ENCODE results near the gene PTGR3.
"Not testable (repeated sequence)": the region's sequence is repeated elsewhere in the genome, so short reads cannot be mapped to it uniquely, and the experiment has no call there.

Gene PTGR3

DNA sequence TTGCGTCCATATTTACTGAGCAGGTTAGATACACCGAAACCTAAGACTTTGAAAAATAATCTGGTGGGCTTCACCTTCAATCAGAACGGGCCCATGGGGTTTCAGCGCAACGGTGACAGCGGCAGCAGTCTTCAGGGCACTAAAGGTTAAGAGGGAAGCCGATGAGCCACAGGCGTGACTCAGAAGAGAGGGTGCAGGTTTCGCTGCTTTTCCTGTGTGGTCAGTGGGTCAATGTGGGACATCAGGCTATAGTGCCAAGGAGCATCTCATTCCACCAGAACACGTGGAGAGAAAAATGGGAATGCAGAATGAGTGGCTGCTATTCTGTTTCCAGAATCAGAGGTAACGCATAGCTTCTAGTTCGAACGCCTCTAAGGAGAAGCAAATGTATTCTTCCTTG lies 8.9 kb downstream of the PTGR3 start:
- TF ChIP-seq, protein P1, sequence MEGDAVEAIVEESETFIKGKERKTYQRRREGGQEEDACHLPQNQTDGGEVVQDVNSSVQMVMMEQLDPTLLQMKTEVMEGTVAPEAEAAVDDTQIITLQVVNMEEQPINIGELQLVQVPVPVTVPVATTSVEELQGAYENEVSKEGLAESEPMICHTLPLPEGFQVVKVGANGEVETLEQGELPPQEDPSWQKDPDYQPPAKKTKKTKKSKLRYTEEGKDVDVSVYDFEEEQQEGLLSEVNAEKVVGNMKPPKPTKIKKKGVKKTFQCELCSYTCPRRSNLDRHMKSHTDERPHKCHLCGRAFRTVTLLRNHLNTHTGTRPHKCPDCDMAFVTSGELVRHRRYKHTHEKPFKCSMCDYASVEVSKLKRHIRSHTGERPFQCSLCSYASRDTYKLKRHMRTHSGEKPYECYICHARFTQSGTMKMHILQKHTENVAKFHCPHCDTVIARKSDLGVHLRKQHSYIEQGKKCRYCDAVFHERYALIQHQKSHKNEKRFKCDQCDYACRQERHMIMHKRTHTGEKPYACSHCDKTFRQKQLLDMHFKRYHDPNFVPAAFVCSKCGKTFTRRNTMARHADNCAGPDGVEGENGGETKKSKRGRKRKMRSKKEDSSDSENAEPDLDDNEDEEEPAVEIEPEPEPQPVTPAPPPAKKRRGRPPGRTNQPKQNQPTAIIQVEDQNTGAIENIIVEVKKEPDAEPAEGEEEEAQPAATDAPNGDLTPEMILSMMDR (IDR thresholded peaks at IDR 0.05; ENCODE audit: low read depth, low read length, missing control alignments) = no peak
- in situ Hi-C loops (cut with HindIII; ENCODE audit: low sequenced_read_pairs) = no loop called here
- no peak for DNase-seq (ENCODE audit: low read depth)
- H3K4me3 ChIP-seq (ENCODE audit: low read depth, low read length) = no peak overlapping the region

DNA sequence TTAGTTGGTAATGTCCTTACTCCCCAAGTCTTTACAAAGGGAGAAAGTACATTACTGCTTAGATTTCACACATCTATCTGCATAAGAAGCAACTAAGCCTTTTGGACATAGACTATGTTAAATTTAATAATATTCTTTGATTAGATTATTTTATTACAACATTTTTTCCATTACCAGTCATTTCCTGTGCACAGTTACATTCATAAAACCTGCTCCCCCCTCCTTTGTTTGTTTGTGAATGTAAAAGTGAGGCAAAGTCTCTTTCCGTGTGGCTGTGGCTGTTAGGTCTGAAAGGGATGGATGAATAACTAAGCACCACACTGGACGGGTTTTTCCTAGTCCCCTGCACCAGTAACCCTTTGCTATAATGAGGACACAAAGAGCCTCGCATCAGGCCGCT lies 9.6 kb downstream of the PTGR3 start:
- in situ Hi-C loops (cut with HindIII; ENCODE audit: low sequenced_read_pairs) = no loop called here
- DNase-seq (ENCODE audit: low read depth) = no peak
- H3K4me3 ChIP-seq (ENCODE audit: low read depth, low read length) = no peak overlapping the region
- TF ChIP-seq, protein P1 (IDR thresholded peaks at IDR 0.05; ENCODE audit: low read depth, low read length, missing control alignments) = no peak

DNA sequence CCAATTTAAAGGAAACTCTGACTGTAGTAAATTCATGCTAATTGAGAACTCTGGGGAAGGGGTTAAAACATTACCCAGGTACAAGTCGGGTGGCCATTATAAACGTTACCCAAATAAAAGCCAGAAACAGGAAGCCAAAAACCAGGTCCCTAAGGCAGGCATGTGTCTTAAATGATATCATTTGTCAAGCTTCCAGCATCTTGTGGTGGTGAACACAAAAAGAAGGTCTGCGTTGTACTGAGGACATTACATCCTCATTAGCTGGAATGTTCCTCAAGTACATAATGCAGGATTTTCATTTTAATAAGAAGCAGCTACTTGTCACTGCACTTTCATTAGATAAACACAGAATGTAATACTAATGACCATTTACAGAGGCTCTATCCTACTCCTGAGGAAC lies 10.9 kb downstream of the PTGR3 start:
- no peak for DNase-seq (ENCODE audit: low read depth)
- in situ Hi-C loops (cut with HindIII; ENCODE audit: low sequenced_read_pairs) = no loop called here
- no peak overlapping the region for H3K4me3 ChIP-seq (ENCODE audit: low read depth, low read length)
- TF ChIP-seq, protein P1 (IDR thresholded peaks at IDR 0.05; ENCODE audit: low read depth, low read length, missing control alignments) = no peak

DNA sequence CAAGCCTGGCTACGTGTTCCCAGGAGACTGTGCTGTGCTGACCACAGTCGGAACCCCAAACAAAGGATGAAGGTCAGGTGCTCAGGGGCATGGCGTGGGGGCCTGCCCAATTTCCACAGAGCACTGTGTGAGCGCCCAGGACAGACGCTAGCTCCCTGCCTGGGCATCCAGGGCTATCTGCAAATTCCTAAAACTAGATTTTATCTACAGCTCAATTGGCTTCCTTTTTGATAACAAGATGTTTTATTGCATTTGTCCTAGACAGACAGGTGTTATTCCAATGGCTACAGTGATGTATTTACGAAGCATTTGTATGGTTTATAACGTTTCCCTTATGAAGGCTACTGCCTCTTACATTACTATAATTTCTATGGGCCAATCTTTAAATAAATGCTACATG lies 16.0 kb downstream of the PTGR3 start:
- no peak for DNase-seq (ENCODE audit: low read depth)
- in situ Hi-C loops (cut with HindIII; ENCODE audit: low sequenced_read_pairs) = no loop called here
- TF ChIP-seq, protein P1 (IDR thresholded peaks at IDR 0.05; ENCODE audit: low read depth, low read length, missing control alignments) = no peak
- no peak overlapping the region for H3K4me3 ChIP-seq (ENCODE audit: low read depth, low read length)

DNA sequence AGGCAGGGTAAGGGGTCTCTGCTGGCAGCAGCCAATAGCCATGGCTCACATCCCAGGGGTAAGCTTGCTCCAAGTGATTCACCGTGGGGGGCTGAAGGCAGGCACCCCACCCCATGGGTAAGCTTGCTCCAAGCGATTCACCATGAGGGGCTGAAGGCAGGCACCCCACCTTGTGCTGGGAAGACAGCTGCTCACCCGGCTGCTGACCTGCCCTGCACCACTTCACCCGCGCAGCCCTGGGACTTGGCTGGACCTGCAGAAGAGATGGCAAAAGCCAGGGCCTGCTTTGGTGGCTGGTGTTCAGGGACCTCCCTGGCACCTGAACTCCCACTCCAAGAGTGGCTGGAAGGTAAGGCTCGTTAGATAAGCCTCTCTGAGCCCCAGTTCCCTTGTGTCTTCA lies 19.2 kb downstream of the PTGR3 start:
- in situ Hi-C loops (cut with HindIII; ENCODE audit: low sequenced_read_pairs) = loop anchor here (5.0 kb wide), 1 partner anchor 63 kb away; no protein-coding TSS in a partner anchor
- TF ChIP-seq, protein P1 (IDR thresholded peaks at IDR 0.05; ENCODE audit: low read depth, low read length, missing control alignments) = no peak
- no peak for DNase-seq (ENCODE audit: low read depth)
- no peak overlapping the region for H3K4me3 ChIP-seq (ENCODE audit: low read depth, low read length)

DNA sequence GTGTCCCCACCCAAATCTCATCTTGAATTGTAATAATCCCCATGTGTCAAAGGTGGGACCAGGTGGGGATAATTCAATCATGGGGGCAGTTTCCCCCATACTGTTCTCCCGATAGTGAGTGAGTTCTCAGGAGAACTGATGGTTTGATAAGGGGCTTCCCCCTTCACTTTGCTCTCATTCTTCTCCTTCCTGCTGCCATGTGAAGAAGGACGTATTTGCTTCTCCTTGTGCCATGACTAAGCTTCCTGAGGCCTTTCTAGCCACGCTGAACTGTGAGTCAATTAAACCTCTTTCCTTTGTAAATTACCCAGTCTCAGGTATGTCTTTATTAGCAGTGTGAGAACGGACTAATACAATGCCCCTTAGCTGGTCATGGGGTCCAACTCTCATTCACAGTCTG lies 21.2 kb downstream of the PTGR3 start:
- DNase-seq (ENCODE audit: low read depth); H3K4me3 ChIP-seq (ENCODE audit: low read depth, low read length): not testable (repeated sequence)
- in situ Hi-C loops (cut with HindIII; ENCODE audit: low sequenced_read_pairs) = loop anchor here (5.0 kb wide), 1 partner anchor 65 kb away; no protein-coding TSS in a partner anchor

DNA sequence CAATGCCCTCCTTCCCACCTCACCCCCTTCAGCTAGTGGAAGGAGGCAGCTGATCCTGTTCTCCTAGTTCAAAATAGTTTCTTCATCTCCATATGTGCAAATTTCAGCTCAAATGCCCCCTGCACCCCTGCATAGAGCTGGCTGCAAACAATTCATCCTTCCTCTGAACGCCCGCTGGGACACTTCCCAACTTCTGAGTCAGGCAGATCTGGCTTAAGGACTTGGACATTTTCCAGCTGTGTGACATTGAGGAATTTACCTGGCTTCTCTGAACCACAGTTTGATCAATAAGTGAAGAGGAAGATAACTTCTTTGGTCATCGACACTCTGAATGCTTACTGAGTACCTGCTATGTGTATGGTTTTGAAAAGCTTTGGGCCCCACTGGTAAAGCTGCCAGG lies 23.5 kb downstream of the PTGR3 start:
- no peak overlapping the region for H3K4me3 ChIP-seq (ENCODE audit: low read depth, low read length)
- in situ Hi-C loops (cut with HindIII; ENCODE audit: low sequenced_read_pairs) = loop anchor here (5.0 kb wide), 1 partner anchor 67 kb away; no protein-coding TSS in a partner anchor
- no peak for DNase-seq (ENCODE audit: low read depth)
- TF ChIP-seq, protein P1 (IDR thresholded peaks at IDR 0.05; ENCODE audit: low read depth, low read length, missing control alignments) = no peak

Measured in astrocyte of the cerebellum (primary cell).